GM21717 (cell line): ENCODE measurements around the gene SYT17.
A peak's percentile ranks its signal among the peaks of the same experiment; 100 is the strongest.

Source experiments
- ATAC-seq: cut with Tn5 transposase; IDR thresholded peaks from one replicate; pipeline ENCODE4 v1.9.1; 2021; ENCODE audit warnings: mild to moderate bottlenecking, moderate library complexity; ENCODE audit not compliant: unreplicated experiment

Gene SYT17, protein sequence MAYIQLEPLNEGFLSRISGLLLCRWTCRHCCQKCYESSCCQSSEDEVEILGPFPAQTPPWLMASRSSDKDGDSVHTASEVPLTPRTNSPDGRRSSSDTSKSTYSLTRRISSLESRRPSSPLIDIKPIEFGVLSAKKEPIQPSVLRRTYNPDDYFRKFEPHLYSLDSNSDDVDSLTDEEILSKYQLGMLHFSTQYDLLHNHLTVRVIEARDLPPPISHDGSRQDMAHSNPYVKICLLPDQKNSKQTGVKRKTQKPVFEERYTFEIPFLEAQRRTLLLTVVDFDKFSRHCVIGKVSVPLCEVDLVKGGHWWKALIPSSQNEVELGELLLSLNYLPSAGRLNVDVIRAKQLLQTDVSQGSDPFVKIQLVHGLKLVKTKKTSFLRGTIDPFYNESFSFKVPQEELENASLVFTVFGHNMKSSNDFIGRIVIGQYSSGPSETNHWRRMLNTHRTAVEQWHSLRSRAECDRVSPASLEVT

DNA sequence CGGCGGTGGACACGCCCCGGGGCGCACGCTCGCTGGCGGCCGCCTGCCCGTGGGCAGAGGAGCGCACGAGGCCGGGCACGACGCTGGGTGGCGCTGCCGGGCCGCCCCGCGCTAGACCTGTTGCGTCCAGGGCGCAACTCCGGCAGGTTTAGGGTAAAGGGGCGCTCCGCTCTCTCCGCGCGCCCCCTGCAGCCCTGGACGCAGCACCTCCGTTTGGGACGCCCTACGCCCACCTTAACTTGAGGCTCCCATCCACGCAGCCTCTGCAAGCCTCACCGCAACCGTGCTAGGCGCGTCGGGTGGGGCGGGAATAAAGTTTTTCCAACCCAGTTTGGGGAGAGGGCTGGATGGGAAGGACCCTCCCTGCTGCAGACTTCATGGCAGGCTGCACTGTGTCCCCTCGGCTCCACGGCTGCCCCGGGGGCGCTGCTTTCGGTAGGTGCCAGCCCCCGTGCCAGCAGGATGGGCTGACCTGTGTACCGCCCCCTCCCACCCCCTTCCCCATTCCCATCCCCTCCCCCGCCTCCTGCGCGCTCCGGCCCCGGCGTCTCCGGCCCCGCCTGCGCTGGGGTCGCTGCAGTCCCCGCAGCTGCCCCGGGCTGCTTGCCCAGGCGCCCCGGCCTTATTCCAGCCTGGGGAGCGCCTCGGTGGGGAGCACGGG is at the start of gene SYT17:
Gene SYT17, plus strand, starts transcription at position 531 of the 661 bp plus-strand sequence. CDS start 407 bp downstream, outside the sequence.
- ATAC-seq = no peak

DNA sequence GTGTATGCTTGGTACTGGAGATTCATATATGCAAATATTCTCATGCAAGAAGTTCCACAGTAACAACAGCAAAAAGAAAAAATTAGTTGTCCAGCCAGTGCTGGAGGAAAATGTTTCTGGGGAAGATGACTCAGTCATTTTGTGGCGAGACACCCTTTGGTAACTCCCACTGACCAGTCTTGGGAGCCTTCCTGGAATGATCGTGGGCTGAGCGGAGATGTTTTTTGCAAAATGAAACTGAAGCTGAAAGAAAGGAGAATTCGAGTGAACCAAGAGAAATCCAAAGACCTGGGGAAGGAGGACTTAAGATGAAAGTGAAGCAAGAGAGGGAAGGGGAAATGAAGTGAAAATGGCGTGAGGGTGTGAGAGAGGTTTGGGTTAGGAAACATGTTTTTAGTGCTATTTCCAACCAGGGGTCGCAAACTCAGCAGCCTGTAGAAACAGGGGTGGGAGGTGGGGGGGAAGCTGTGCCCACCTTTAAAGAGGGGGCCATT is 49.1 kb upstream of the SYT17 start:
- ATAC-seq = no peak

DNA sequence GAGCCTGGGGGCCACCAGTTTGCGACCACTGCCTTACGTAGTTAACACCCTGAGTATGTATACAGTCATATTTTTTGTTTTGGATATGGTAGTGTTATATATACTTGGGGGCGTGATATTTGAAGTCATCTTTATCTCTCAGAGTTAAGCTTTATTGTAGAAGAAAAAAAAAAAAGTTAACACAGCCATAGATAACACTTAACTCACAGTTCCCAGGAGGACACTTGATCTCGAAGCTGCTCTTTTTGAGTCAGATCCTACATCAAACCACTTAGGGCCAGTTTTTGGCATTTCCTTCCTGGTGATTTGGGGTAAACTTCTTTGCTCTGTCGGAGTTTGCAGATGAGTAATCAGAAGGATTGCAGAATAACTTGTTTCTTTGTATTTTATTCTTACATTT is 48.5 kb upstream of the SYT17 start:
- no peak for ATAC-seq

DNA sequence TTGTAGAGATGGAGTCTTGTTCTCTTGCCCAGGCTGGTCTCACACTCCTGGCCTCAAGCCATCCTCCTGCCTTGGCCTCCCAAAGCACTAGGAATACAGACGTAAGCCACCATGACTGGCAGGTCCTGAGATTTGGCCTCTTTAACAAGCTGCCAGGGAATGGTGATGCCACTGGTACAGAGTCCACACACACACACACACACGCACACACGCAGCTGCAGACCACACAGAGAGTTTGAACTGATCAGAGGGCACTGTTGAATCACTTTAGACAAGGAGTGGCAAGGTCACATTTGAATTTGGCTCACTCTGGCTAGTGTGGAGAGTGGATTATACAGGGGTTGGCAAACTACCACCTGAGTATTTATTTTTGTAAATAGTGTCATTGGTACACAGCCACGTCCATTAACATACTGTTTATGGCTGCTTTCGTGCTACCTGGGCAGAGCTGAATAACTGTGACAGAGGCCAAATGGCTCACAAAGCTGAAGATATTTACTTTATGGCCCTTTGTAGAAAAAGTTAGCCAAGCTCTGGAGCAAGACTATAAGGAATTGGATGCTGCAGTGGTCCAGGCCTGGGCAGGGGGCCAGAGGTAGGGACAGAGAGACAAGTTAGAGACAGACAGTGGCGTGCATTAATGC is 44.4 kb upstream of the SYT17 start:
- ATAC-seq = no peak

DNA sequence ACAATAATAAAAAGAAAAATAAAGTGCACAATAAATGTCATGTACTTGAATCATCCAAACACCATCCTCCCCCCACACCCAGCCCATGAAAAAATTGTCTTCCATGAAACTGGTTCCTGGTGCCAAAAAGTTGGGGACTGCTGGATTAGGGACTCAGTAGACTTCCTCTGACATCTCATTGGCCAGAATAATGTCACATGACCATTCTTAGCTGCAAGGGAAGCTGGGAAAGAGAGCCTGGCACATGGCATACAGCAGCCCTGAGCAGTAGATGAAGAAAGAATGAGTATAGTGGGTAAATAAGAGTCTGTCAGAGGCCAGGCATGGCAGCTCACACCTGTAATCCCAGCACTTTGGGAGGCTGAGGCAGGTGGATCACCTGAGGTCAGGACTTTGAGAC is 41.7 kb upstream of the SYT17 start:
- ATAC-seq = no peak

DNA sequence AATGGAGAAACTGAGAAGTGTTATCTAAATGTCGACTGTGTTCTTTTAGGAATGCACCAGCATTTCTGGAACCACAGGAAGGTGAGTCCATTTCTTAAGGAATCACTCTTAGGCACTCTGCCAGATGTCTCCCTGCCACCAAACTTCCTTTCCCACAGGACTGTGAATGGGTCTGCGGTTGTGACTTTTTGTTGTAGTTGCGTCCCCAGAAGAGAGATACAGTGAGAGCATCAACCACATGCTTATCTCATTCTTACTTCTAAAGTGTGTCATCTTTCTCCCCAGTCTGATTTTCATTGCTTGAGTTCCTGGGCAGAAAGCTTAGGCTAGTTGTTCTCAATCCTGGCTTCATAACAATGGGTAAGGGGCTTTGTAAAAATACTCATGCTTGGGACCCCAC is 40.8 kb upstream of the SYT17 start:
- ATAC-seq = no peak

DNA sequence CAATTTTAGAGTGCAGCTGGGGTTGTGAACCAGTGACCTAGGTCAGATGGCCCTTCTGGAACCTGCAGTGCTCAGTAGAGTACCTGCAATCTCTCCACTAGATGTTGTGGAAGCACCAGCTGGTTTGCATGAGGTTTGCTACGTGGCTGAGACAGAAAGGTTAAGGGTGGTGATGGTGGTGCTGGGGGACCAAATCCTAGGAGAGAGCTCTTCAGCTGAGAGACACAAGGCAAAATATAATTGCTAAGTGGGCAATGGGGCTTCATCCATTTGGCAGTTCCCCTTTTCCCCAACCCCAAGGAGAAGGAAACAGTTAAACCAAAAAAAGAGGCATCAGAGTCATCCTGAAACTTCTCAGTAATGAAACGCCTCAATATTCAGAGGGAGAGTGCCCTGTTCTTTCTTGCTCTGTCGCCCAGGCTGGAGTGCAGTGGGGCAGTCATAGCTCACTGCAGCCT is 40.3 kb upstream of the SYT17 start:
- peak; percentile 53 for ATAC-seq

DNA sequence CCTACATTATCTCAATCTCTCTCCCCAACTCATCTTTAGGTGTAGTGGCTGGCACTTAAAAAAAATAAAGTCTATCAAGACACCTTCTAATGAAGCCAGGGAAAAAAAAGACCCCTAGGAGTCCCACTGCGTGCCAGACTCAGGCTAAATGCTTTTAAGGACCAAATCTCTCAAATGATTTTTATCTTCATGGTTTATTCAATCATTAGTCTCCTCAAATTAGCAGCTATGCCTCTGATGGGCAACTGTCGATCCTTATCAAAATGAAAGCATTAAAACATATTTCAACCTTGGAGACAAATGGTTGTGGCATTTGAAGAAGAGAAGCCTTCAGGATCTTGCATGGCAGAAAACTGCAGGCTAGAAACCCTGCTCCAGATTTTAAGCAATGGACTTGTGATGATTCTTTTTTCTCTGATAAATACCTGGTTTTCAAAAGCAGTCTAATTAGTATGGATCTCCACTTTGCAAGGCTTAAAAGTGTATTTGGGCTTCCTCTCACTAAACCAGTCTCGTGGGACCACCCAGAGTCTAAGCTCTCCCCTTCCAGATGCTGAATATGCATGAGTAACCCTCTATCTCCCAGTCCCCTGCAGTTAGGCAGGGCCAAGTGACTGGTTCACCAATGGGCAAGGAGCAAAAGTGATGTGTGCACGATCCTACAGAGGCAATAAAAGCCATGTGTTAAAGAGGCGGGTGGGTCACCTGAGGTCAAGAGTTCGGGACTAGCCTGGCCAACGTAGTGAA is 39.4 kb upstream of the SYT17 start:
- no peak for ATAC-seq

DNA sequence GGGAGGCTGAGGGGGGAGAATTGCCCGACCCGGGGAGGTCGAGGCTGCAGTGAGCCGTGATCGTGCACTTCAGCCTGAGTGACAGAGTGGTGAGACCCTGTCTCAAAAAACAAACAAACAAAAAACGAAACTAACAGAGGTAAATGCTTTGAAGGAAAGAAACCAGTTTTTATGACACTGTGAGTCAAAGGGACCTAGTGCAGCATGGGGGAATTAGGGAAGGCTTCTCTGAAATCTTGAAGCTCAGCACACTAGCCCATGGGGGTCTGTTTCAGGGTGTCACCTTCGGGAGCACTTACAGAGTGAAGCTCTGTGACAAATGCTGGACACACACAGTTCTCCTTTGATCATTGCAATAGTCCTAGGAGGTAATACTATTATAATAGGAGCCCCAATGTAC is 37.7 kb upstream of the SYT17 start:
- ATAC-seq = no peak

DNA sequence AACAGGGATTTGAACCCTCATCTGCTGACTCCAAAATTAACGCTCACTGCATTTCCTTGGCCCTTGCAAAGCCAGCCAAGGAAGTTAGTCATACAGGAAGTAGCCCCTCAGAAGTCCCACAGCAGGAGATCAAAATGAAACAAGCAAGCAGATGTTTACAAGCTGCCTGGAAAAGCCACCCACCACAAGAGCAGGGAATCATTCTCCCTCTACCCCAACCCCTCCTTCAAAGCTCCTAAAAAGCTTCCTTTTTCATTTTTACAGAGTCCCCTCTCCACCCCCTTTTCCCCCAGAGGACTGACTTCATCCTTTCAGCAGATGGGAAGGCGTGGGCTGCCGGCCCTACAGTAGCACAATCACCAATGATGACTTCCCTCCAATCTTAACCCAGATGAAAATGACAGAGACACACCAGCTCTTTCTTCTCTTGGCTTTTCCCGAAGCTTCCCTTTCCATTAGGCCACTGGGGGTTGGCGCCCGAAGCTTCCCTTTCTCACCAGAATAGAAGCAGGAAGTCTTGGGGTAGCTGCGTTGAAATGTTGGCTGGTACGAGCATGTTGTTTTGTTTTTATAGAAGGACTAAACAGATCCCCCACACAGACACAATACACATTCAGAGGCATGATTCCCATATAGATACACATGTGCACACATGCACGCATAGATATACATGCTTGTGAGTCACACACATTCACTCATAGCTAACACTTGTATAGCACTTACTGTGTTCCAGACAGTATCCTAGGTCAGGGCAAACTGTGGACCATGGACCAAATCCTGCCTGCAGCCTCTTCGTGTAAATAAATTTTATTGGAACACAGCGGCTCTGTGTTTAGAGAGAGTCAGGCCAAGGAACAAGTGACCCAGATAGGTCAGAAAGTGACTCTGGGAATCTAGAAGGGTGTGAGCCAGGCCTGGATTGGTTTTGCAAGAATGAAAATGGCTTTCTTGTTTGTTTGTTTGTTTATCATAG is 36.9 kb upstream of the SYT17 start:
- ATAC-seq = no peak

DNA sequence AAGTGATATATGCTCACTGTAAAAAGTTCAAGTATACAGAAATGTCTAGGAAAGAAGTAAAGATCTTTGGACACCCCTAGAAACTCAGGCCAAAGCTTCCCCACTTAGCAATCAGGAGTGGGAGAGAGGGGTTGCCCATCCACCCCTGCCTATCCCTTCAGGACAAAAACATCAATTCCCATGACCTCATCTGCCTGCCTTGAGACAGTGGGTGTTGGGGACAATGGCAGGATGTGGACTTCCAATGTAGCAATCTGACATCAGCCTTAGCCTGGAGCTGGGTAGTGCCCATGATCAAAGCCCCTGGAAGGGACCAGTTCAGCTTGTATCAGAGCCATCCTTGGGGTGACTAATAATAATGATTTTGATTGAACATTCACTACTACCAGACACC is 36.2 kb upstream of the SYT17 start:
- ATAC-seq = no peak

DNA sequence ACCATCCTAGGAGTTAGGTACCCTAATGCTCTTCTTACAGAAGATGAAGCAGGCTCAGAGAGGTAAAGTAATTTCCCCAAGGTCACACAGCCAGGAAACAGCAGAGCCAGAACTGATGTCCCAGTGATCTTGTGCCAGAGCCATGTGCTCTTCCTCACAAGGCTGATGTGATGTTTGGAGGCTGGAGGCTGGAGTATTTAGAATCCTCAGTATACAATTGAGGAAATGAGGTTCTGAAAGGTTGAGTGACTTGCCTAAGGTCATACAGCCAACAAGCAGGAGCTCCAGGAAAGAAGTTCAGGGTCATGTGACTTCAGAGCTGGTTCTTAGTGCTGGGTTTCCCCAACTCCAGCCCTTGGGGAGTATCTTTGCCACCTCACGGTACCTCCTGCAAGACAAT is 35.8 kb upstream of the SYT17 start:
- ATAC-seq = no peak

DNA sequence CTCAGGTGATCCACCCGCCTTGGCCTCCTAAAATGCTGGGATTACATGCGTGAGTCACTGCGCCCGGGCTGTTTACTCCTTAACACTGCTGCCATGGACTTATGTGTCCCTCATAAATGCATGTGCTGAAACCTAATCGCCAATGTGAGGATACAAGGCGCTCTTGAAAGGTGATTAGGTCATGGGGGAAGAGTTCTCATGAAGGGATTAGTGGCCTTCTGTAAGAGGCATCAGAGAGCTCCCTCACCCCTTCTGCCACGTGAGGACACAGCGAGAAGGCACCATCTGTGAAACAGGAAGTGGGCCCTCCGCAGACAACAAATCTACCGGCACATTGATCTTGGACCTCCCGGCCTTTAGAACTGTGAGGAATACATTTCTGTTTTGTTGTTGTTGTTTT is 35.1 kb upstream of the SYT17 start:
- ATAC-seq = no peak

DNA sequence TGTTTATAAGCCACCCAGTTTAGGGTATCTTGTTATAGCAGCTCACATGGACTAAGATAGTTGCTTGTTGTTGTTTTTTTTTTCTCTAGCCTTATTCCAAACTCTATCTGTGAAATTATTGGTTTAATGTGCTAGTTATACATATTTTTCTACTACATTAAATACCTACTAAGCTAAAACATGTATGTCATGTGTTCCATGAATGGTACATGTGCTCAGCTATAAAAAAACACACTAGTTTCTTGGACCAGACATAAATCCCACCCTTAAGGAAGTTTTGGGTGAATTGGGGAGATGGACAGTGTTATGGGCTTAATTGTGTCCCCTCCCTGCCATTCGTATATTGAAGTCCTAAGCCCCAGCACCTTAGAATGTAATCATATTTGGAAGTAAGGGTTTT is 34.4 kb upstream of the SYT17 start:
- ATAC-seq = no peak

DNA sequence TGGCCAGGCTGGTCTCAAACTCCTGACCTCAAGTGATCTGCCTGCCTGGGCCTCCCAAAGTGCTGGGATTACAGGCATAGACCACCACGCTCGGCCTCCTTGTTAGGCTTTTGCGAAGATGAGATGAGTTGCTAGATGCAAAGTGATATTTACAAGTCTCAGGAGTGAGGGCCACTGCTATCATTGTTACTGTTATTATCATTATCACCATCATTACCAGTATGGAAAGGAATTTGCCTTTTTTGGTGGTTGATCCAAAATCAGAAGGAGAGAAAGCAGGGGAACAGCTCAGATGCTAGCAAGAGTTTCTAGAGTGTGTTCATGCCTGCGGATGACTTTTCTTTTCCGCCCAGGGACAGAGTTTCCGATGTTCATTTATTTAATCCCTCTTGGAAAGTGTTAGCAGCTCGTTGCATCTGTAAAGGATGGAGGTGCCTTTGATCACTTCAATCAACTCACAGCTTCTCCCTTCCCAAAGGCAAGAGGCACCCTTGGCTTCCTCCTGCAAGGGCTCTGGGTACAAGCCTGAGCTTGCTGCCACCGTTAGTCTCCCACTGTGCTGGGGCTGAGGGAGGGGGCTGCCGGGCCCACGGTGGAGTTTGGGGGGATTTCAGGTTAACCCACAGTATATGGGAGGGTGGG is 32.7 kb upstream of the SYT17 start:
- no peak for ATAC-seq

DNA sequence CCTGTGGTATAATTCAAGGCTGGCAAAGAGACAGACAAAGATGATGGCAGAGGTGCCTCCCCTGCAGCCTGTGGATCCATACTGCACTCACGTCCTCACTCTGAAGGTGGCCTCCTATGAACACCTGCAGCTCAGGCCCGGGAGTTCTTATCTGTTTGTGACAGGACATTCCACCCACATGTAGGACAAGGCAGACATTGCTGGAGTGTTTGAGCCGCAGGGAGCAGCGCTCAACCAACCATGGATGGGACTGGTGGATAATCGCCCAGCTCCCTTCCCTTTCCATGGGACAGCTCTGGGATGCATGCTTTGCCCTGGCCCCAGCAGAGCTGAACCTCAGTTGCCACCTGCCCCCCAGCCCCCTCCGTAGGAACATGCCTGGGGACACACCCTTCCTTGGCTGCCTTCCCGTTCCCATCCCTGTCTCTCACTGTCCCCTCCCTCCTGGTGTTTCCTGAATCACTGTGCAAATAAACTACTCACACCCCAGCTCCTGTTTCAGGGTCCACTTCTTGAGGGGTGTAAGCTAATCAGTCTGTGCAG is 32.1 kb upstream of the SYT17 start:
- ATAC-seq = no peak

DNA sequence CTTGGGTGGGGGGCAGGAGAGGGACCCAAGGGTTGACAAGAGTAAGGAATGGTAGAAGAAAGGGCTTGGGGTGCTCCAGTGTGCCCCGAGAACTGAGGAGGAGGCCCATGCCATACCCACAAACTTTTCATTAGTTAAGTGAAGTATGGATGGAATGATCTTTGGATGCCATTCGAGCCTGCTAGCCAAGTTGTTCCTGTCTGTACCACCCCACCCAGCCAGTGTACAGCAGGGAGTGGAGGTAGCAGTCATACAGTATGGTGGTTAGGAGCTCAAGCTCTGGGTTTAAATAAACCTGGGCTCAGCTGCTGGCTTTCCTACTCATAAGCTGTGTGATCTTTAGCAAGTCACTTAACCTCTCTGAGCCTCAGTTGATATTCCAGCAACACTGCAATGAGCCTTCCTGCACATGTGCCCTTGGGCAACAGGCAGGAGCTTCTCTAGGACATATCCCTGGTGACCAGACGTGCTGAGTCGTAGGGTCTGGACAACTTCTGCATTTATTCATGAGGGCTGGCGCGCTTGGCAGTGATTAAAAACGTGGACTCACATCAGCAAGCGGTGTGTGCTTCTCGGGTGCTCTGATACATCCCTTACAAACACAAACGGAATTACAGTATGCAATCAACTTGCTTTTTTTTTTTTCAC is 31.4 kb upstream of the SYT17 start:
- ATAC-seq = no peak
